RWPE2 (cell line): ENCODE data around the gene STAP2.

Experiments used
- ATAC-seq: fragments of 200-7000 bp; cut with Tn5 transposase; 3 replicates; pipeline ENCODE4 v1.9.1; 2021; ENCODE audit warnings: low read depth
- DNase-seq: peaks from one replicate; pipeline ENCODE4 v3.0.0-alpha.2; 2020; ENCODE audit warnings: low spot score
- H3K27ac ChIP-seq: fragments of 450-650 bp; 2 replicates; pipeline ENCODE4 v1.5.1; 2017; ENCODE audit warnings: mild to moderate bottlenecking; ENCODE audit not compliant: poor library complexity, severe bottlenecking
- H3K27me3 ChIP-seq: fragments of 250-450 bp; sonication (Bioruptor Pico); 2 replicates; pipeline ENCODE4 v1.5.1; 2021; ENCODE audit warnings: mild to moderate bottlenecking, moderate library complexity; ENCODE audit not compliant: insufficient read depth, poor library complexity, severe bottlenecking
- H3K36me3 ChIP-seq: fragments of 250-450 bp; sonication (Bioruptor Pico); 2 replicates; pipeline ENCODE4 v1.5.1; 2020; ENCODE audit warnings: low read depth, mild to moderate bottlenecking, moderate library complexity
- H3K4me1 ChIP-seq: fragments of 250-450 bp; sonication (Bioruptor Pico); 2 replicates; pipeline ENCODE4 v1.5.1; 2021; ENCODE audit warnings: mild to moderate bottlenecking, moderate library complexity; ENCODE audit not compliant: insufficient read depth, poor library complexity, severe bottlenecking
- H3K4me3 ChIP-seq: fragments of 250-450 bp; sonication (Bioruptor Pico); 2 replicates; pipeline ENCODE4 v1.5.1; 2021; ENCODE audit warnings: mild to moderate bottlenecking, moderate library complexity; ENCODE audit not compliant: severe bottlenecking
- H3K9me3 ChIP-seq: fragments of 250-450 bp; sonication (Bioruptor Pico); 2 replicates; pipeline ENCODE4 v1.5.1; 2021; ENCODE audit warnings: mild to moderate bottlenecking, moderate library complexity; ENCODE audit not compliant: severe bottlenecking
- CTCF ChIP-seq: fragments of 450-650 bp; IDR thresholded peaks from one replicate; pipeline ENCODE4 v1.5.1; 2017; ENCODE audit warnings: mild to moderate bottlenecking, moderate library complexity; ENCODE audit not compliant: poor library complexity, severe bottlenecking

Gene STAP2

GRCh38 chr19:4369888-4370260 is 31.2 kb upstream of the STAP2 start:
- Histone ChIP-seq H3K36me3 (peaks cover 20% of the 10 kb centered on the region; the same call in 1 of the 2 replicates), H3K4me3 (peak overlapping the region; percentile 1)
- ATAC-seq: peak; percentile 59

GRCh38 chr19:4369109-4369887 is 30.7 kb upstream of the STAP2 start:
- H3K9me3 ChIP-seq: no peaks in the 10 kb centered on the region
- TF ChIP-seq CTCF: no peak
- H3K27ac ChIP-seq: peak overlapping the region; percentile 91
- ATAC-seq (peak; percentile 88), DNase-seq (peak; percentile 86)
- no peaks in the 10 kb centered on the region for H3K27me3 ChIP-seq
- H3K36me3 ChIP-seq: peaks cover 22% of the 10 kb centered on the region
- peaks cover 20% of the 10 kb centered on the region for H3K4me1 ChIP-seq
- peak overlapping the region; percentile 1 for H3K4me3 ChIP-seq

More at GRCh38 chr19:4369888-4370260, 31.2 kb upstream of the STAP2 start:
- H3K27me3 ChIP-seq: no peaks in the 10 kb centered on the region
- peak; percentile 64 for DNase-seq
- peak; percentile 62 for TF ChIP-seq CTCF
- H3K9me3 ChIP-seq: no peaks in the 10 kb centered on the region
- peak overlapping the region; percentile 91 for H3K27ac ChIP-seq
- H3K4me1 ChIP-seq: peaks cover 26% of the 10 kb centered on the region

GRCh38 chr19:4368128-4368820 is 29.6 kb upstream of the STAP2 start:
- Histone ChIP-seq H3K27me3 (no peaks in the 10 kb centered on the region), H3K36me3 (peaks cover 32% of the 10 kb centered on the region), H3K27ac (peak overlapping the region; percentile 91), H3K4me3 (no peak overlapping the region), H3K4me1 (peaks cover 16% of the 10 kb centered on the region), H3K9me3 (no peaks in the 10 kb centered on the region)
- DNase-seq (peak; percentile 47), ATAC-seq (no peak)
- no peak for TF ChIP-seq CTCF

- DNase-seq: no peak
- no peaks in the 10 kb centered on the region for H3K27me3 ChIP-seq
- H3K27ac ChIP-seq: peak overlapping the region; percentile 91
- peaks cover 16% of the 10 kb centered on the region for H3K4me1 ChIP-seq
- no peaks in the 10 kb centered on the region for H3K9me3 ChIP-seq
- no peak overlapping the region for H3K4me3 ChIP-seq
- H3K36me3 ChIP-seq: peaks cover 35% of the 10 kb centered on the region
- no peak for ATAC-seq
- no peak for TF ChIP-seq CTCF
Measured at GRCh38 chr19:4367781-4368127, 29.1 kb upstream of the STAP2 start.

GRCh38 chr19:4367336-4367723 is 28.7 kb upstream of the STAP2 start:
- Histone ChIP-seq H3K36me3 (peaks cover 40% of the 10 kb centered on the region), H3K4me3 (no peak overlapping the region)
- peak; percentile 44 for DNase-seq

More at GRCh38 chr19:4367336-4367723, 28.7 kb upstream of the STAP2 start:
- no peak for TF ChIP-seq CTCF
- ATAC-seq: no peak
- Histone ChIP-seq H3K9me3 (no peaks in the 10 kb centered on the region), H3K27ac (peak overlapping the region; percentile 91), H3K4me1 (peaks cover 16% of the 10 kb centered on the region), H3K27me3 (no peaks in the 10 kb centered on the region)
